BJ (cell line): ENCODE data around the gene CSRNP2. TPM values are rescaled to one million over a fixed set of nuclear protein-coding genes. Genes with fewer than 3 reads are reported as not detected.

Source experiments
- CTCF ChIA-PET: fragments of 350-600 bp; formaldehyde crosslinking; extraction: SDS; loops from one replicate; lab custom pipeline; 2021; ENCODE audit warnings: antibody characterized with exemption, inconsistent platforms; lab: Yijun Ruan, JAX
- POLR2A ChIA-PET: fragments of 300-600 bp; sonication (Branson Sonifier 250); formaldehyde crosslinking; extraction: SDS; loops from one replicate; lab custom pipeline; 2021; ENCODE audit warnings: antibody characterized with exemption; lab: Charles Lee
- DNase-seq: peaks from one replicate; pipeline ENCODE4 v3.0.0-alpha.2; 2011; ENCODE audit warnings: low read depth
- H3K27me3 ChIP-seq: 2 replicates; pipeline ENCODE4 v1.6.0; 2011; ENCODE audit warnings: low read length; ENCODE audit not compliant: control insufficient read depth, insufficient read depth
- H3K36me3 ChIP-seq: 2 replicates; pipeline ENCODE4 v1.5.1; 2011; ENCODE audit warnings: low read length; ENCODE audit not compliant: control insufficient read depth, insufficient read depth
- H3K4me3 ChIP-seq: 2 replicates; pipeline ENCODE4 v1.5.1; 2011; ENCODE audit warnings: low read depth, mild to moderate bottlenecking, control low read depth, low read length
- polyA plus RNA-seq: library from polyadenylated mRNA; depleted of rRNA; stranded (reverse); fragments of >200 nt; gene quantifications from 2 replicates; pipeline ENCODE4 v1.2.3, GENCODE V29; 2011; rRNA removed
- small RNA-seq: library from RNA; depleted of rRNA; stranded (forward); fragments of <200 nt; gene quantifications from one replicate; pipeline ENCODE3, GENCODE V24; 2012; ENCODE audit warnings: low replicate concordance, low read depth; ENCODE audit not compliant: insufficient read length
- TF ChIP-seq, protein P1 (sequence below): IDR thresholded peaks from 2 replicates; pipeline ENCODE4 v1.5.1; 2011; ENCODE audit warnings: low read depth, mild to moderate bottlenecking, control low read depth, inconsistent platforms, low read length, moderate library complexity; ENCODE audit not compliant: insufficient read depth

The CSRNP2 gene
- polyA plus RNA-seq, 1 experiment, result 21.0 TPM

DNA sequence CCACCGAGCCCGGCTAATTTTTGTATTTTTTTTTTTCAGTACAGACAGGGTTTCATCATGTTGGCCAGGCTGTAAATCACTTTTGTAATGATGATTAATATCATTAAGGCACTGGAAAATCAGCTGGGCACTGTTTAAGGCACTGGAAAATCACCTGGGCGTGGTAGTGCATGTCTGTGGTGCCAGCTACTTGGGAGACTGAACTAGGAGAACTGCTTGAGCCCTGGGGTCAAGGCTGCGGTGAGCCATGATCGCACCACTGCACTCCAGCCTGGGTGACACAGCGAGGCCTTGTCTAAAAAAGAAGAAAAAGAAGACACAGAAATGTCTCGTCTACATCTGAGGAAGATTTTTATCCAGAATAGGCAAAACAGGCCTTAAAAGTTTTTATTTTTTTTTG lies 70.0 kb downstream of the CSRNP2 start:
- Histone ChIP-seq H3K36me3 (no peaks in the 10 kb centered on the region), H3K4me3 (no peak overlapping the region), H3K27me3 (no peaks in the 10 kb centered on the region)
- TF ChIP-seq, protein P1, sequence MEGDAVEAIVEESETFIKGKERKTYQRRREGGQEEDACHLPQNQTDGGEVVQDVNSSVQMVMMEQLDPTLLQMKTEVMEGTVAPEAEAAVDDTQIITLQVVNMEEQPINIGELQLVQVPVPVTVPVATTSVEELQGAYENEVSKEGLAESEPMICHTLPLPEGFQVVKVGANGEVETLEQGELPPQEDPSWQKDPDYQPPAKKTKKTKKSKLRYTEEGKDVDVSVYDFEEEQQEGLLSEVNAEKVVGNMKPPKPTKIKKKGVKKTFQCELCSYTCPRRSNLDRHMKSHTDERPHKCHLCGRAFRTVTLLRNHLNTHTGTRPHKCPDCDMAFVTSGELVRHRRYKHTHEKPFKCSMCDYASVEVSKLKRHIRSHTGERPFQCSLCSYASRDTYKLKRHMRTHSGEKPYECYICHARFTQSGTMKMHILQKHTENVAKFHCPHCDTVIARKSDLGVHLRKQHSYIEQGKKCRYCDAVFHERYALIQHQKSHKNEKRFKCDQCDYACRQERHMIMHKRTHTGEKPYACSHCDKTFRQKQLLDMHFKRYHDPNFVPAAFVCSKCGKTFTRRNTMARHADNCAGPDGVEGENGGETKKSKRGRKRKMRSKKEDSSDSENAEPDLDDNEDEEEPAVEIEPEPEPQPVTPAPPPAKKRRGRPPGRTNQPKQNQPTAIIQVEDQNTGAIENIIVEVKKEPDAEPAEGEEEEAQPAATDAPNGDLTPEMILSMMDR, result no peak
- DNase-seq, result no peak
- ChIA-PET POLR2A (interaction anchor here (0.6 kb wide), 1 partner anchor 1069 kb away, joined by 4 read pairs; no protein-coding TSS in a partner anchor), CTCF (interaction anchor here (0.7 kb wide), 1 partner anchor 475 kb away, joined by 3 read pairs; no protein-coding TSS in a partner anchor)

DNA sequence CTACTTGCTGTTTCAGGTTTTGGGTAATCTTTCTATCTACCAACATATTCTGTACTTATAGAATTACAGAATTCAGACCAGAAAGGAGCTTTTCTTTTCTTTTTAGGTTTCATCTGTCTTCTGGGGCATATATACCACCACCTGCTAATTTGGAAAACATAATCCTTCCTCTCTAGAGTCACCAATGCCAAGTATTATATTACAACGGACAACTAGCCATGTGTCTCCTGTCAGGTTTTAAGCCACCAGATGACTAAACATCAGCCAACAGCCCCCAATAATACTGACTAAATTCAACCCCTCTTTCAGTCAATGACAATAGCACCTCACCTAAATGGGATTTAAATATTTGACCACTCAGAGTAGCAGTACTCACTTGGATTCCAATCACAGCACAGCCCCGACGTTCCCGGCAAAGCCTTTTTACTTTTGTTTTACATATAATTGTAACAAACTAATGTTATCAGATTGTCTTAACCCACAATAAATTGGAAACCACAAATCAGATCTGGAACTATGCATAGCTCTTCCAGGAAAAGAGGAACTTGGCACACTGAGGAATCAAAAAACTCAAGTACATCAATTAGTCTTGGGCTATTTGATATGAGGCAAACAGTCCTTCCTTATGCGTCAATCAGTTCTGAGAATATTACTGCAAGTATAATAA lies 70.7 kb downstream of the CSRNP2 start:
- POLR2A ChIA-PET, result interaction anchor here (0.6 kb wide), 1 partner anchor 1069 kb away, joined by 4 read pairs; no protein-coding TSS in a partner anchor
- Histone ChIP-seq H3K4me3 (no peak overlapping the region), H3K27me3 (no peaks in the 10 kb centered on the region), H3K36me3 (peaks cover 1% of the 10 kb centered on the region; the same call in 1 of the 2 replicates)
- CTCF ChIA-PET, result interaction anchor here (0.7 kb wide), 1 partner anchor 474 kb away, joined by 3 read pairs; no protein-coding TSS in a partner anchor
- TF ChIP-seq, protein P1, result no peak
- no peak for DNase-seq

DNA sequence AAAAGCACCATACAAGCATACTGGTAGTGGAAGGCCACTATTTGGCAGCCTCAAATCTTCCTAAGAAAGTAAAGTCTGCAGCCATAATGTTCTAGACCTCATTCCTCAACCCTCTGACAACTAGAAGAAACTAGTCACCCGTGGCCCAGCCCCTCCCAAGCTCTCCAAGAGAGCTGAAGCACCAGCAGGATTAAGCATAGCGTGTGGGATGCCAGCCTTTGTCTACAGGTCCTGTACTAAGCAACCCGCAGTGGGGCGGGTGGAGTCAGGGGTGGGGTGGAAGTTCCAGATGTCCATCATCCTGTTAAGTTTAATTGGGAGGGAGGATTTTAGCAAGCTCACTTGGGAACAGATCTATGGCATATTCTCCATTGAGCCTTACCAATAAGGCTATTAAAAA lies 71.4 kb downstream of the CSRNP2 start:
- ChIA-PET POLR2A (no interaction called here), CTCF (no interaction called here)
- Histone ChIP-seq H3K27me3 (no peaks in the 10 kb centered on the region), H3K4me3 (no peak overlapping the region), H3K36me3 (peaks cover 2% of the 10 kb centered on the region; the same call in 1 of the 2 replicates)
- DNase-seq, result no peak
- TF ChIP-seq, protein P1, result no peak

Small RNA genes within 50 kb of the gene (small RNA-seq; reads per million reads assigned to genes)
- gene RNU6-1273P (not detected), gene RNU6-87P (not detected)

Other genes starting within 250 kb of the CSRNP2 start
- gene TMPRSS12, start 240.7 kb downstream of the CSRNP2 start, polyA plus RNA-seq, result not detected in 2 replicates
- gene HIGD1C, start 131.1 kb downstream of the CSRNP2 start, polyA plus RNA-seq, result not detected in 2 replicates
- gene SLC11A2, start 57.2 kb downstream of the CSRNP2 start, polyA plus RNA-seq, result 51.4 and 55.4 TPM in 2 replicates
- 57.1 and 58.9 TPM in 2 replicates for gene LETMD1, start 35.3 kb downstream of the CSRNP2 start, polyA plus RNA-seq
- gene TFCP2, start 89.5 kb upstream of the CSRNP2 start, polyA plus RNA-seq, result 11.4 and 16.0 TPM in 2 replicates
- 2.5 and 4.7 TPM in 2 replicates for gene POU6F1, start 134.5 kb upstream of the CSRNP2 start, polyA plus RNA-seq
- 288 and 433 TPM in 2 replicates for gene DAZAP2, start 155.2 kb upstream of the CSRNP2 start, polyA plus RNA-seq
- gene SMAGP, start 186.8 kb upstream of the CSRNP2 start, polyA plus RNA-seq, result 54.7 and 57.6 TPM in 2 replicates
- gene BIN2, start 240.6 kb upstream of the CSRNP2 start, polyA plus RNA-seq, result not detected in 2 replicates